Measurements from ENCODE around the gene KLHDC3. TPM values are rescaled to one million over a fixed set of nuclear protein-coding genes. Genes with fewer than 3 reads are reported as not detected.

The KLHDC3 gene
- total RNA-seq, 4 donors from 2014 or later: 49.3 to 86.1 (median 63.1) TPM

- H3K27ac ChIP-seq: no peak overlapping the region
- H3K27me3 ChIP-seq: no peaks in the 10 kb centered on the region
- WGBS: 90% methylated on average over 14 of the region's 19 CpGs
- peaks cover 47% of the 10 kb centered on the region for H3K36me3 ChIP-seq
- H3K4me3 ChIP-seq: peak overlapping the region; percentile 63
- TF ChIP-seq CTCF (IDR thresholded peaks at IDR 0.05) (no peak), EP300 (IDR thresholded peaks at IDR 0.05) (no peak), POLR2A (IDR thresholded peaks at IDR 0.05) (no peak), POLR2AphosphoS5 (IDR thresholded peaks at IDR 0.05) (no peak)
- H3K4me1 ChIP-seq: peaks cover 19% of the 10 kb centered on the region
- no peak for DNase-seq (ENCODE audit: low spot score in 2 of 2)
- H3K9me3 ChIP-seq: no peaks in the 10 kb centered on the region
These were observed 38.3 kb downstream of the KLHDC3 start for GRCh38 chr6:43052225-43052841.

GRCh38 chr6:43052842-43053544 lies 38.9 kb downstream of the KLHDC3 start:
- Histone ChIP-seq H3K9me3 (no peaks in the 10 kb centered on the region), H3K36me3 (peaks cover 40% of the 10 kb centered on the region), H3K4me3 (peak overlapping the region; percentile 63), H3K4me1 (peaks cover 22% of the 10 kb centered on the region), H3K27me3 (no peaks in the 10 kb centered on the region), H3K27ac (peak overlapping the region; percentile 81)
- 13% methylated on average over 22 of the region's 22 CpGs for WGBS
- TF ChIP-seq POLR2A (IDR thresholded peaks at IDR 0.05) (no peak), CTCF (IDR thresholded peaks at IDR 0.05) (no peak), EP300 (IDR thresholded peaks at IDR 0.05) (no peak), POLR2AphosphoS5 (IDR thresholded peaks at IDR 0.05) (no peak)
- DNase-seq (ENCODE audit: low spot score in 2 of 2): no peak

GRCh38 chr6:43053545-43054205 lies 39.6 kb downstream of the KLHDC3 start, which contains the start of gene CUL7:
CUL7 (minus strand) TSS chr6:43053851; CDS start chr6:43052788, 1,063 bp downstream.
- H3K4me1 ChIP-seq: peaks cover 29% of the 10 kb centered on the region
- H3K27ac ChIP-seq: peak within 1 kb of the TSS; percentile 81
- no peaks in the 10 kb centered on the region for H3K9me3 ChIP-seq
- 4% methylated on average over 26 of the region's 45 CpGs for WGBS
- peak; percentile 20 to 43 for TF ChIP-seq POLR2A (IDR thresholded peaks at IDR 0.05)
- no peak for TF ChIP-seq EP300 (IDR thresholded peaks at IDR 0.05)
- TF ChIP-seq POLR2AphosphoS5 (IDR thresholded peaks at IDR 0.05): peak in 1 of 3 donors; percentile 72
- H3K27me3 ChIP-seq: no peaks in the 10 kb centered on the region
- peaks cover 34% of the 10 kb centered on the region for H3K36me3 ChIP-seq
- peak; percentile 95 for DNase-seq (ENCODE audit: low spot score in 2 of 2)
- peak within 1 kb of the TSS; percentile 63 for H3K4me3 ChIP-seq

- Histone ChIP-seq H3K27me3 (no peaks in the 10 kb centered on the region), H3K36me3 (peaks cover 28% of the 10 kb centered on the region), H3K9me3 (no peaks in the 10 kb centered on the region), H3K27ac (peak overlapping the region; percentile 81), H3K4me1 (peaks cover 31% of the 10 kb centered on the region), H3K4me3 (peak overlapping the region; percentile 63)
- 67% methylated on average over 17 of the region's 17 CpGs for WGBS
- TF ChIP-seq CTCF (IDR thresholded peaks at IDR 0.05): no peak
- TF ChIP-seq EP300 (IDR thresholded peaks at IDR 0.05): no peak
- no peak for TF ChIP-seq POLR2A (IDR thresholded peaks at IDR 0.05)
- no peak for TF ChIP-seq POLR2AphosphoS5 (IDR thresholded peaks at IDR 0.05)
- no peak for DNase-seq (ENCODE audit: low spot score in 2 of 2)
These were observed 40.3 kb downstream of the KLHDC3 start for GRCh38 chr6:43054206-43054943.

- WGBS: 82% methylated on average over 8 of the region's 8 CpGs
- H3K9me3 ChIP-seq: no peaks in the 10 kb centered on the region
- no peak overlapping the region for H3K4me3 ChIP-seq
- peaks cover 20% of the 10 kb centered on the region for H3K36me3 ChIP-seq
- H3K27ac ChIP-seq: no peak overlapping the region
- no peaks in the 10 kb centered on the region for H3K27me3 ChIP-seq
- TF ChIP-seq CTCF (IDR thresholded peaks at IDR 0.05): no peak
- no peak for TF ChIP-seq POLR2A (IDR thresholded peaks at IDR 0.05)
- TF ChIP-seq EP300 (IDR thresholded peaks at IDR 0.05): no peak
- TF ChIP-seq POLR2AphosphoS5 (IDR thresholded peaks at IDR 0.05): no peak
- DNase-seq (ENCODE audit: low spot score in 2 of 2): no peak
- peaks cover 42% of the 10 kb centered on the region for H3K4me1 ChIP-seq
These were observed 41.9 kb downstream of the KLHDC3 start for GRCh38 chr6:43055966-43056365.

Measured in suprapubic skin (tissue), 4 donors.